Measurements from ENCODE around the gene BORCS6. TPM values are rescaled to one million over a fixed set of nuclear protein-coding genes. Genes with fewer than 3 reads are reported as not detected.

Gene BORCS6
- total and polyA plus RNA-seq, 2 of the 13 experiments (the other 11 are each of a cell fraction or from before 2014, with no cell fraction given), result 2.0 to 5.1 TPM

DNA sequence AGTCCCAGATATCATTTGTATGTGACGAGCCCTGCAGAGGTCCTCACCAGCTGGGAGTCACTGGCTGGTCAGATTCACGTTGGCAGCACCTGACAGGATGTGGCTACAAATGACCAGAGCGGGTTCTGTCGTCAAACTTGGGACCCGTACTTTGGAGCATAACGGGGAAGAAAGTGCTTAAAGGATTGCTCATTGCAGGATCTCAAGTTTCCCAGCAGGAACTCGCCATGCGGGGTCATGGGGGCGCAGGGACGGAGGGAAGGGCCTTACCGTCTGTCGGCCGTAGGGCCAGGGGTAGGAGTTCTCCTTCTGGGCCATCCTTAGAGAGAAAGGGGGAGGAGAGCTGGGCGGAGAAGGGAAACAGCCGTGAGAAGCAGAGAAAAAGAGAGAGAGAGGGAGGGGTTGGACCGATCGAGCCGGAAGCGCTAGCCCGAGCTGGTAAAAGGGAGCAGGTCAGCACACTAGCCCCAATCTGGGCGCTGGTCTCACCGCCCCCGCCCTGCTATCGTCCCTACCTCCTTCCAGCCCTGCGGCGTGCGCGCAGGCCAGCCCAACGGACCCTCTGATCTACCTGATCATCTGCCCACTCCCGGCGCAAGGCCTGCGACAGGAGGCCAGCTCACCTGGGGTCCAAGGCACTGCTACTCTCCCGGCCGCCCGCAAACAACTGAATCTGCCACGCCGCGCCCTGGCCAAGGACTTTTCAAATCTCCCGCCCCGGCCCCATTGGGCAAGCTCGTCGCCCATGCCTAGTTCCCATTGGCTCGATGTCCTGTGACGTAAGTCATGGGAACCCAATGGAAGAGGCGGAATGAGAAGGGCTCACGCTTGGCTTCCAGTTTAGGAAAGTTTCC is 20.2 kb upstream of the BORCS6 start, which contains the start of gene AURKB (continued):
- TF ChIP-seq, protein P1, sequence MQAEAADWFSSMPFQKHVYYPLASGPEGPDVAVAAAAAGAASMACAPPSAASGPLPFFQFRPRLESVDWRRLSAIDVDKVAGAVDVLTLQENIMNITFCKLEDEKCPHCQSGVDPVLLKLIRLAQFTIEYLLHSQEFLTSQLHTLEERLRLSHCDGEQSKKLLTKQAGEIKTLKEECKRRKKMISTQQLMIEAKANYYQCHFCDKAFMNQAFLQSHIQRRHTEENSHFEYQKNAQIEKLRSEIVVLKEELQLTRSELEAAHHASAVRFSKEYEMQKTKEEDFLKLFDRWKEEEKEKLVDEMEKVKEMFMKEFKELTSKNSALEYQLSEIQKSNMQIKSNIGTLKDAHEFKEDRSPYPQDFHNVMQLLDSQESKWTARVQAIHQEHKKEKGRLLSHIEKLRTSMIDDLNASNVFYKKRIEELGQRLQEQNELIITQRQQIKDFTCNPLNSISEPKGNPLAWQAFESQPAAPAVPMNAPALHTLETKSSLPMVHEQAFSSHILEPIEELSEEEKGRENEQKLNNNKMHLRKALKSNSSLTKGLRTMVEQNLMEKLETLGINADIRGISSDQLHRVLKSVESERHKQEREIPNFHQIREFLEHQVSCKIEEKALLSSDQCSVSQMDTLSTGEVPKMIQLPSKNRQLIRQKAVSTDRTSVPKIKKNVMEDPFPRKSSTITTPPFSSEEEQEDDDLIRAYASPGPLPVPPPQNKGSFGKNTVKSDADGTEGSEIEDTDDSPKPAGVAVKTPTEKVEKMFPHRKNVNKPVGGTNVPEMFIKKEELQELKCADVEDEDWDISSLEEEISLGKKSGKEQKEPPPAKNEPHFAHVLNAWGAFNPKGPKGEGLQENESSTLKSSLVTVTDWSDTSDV (CRISPR knock-in tag; IDR thresholded peaks at IDR 0.05), result no peak
- TF ChIP-seq EZH2 (conservative IDR thresholded peaks at IDR 0.05; ENCODE audit: low read depth, low read length), result no peak
- peak; percentile 23; the same call in 1 of the 2 replicates for TF ChIP-seq NCOA2 (CRISPR knock-in tag; IDR thresholded peaks at IDR 0.05)
- TF ChIP-seq ZNF234 (CRISPR knock-in tag; conservative IDR thresholded peaks at IDR 0.05), result peak; percentile 72; the same call in 1 of the 2 replicates
- peak; percentile 54; the same call in 1 of the 2 replicates for TF ChIP-seq REXO4 (CRISPR knock-in tag; IDR thresholded peaks at IDR 0.05; ENCODE audit: borderline replicate concordance)
- peak; percentile 56 for TF ChIP-seq KMT2B (CRISPR knock-in tag; IDR thresholded peaks at IDR 0.05)
- TF ChIP-seq, protein P2, sequence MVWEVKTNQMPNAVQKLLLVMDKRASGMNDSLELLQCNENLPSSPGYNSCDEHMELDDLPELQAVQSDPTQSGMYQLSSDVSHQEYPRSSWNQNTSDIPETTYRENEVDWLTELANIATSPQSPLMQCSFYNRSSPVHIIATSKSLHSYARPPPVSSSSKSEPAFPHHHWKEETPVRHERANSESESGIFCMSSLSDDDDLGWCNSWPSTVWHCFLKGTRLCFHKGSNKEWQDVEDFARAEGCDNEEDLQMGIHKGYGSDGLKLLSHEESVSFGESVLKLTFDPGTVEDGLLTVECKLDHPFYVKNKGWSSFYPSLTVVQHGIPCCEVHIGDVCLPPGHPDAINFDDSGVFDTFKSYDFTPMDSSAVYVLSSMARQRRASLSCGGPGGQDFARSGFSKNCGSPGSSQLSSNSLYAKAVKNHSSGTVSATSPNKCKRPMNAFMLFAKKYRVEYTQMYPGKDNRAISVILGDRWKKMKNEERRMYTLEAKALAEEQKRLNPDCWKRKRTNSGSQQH (CRISPR knock-in tag; IDR thresholded peaks at IDR 0.05; ENCODE audit: low read depth), result peak; percentile 97
- TF ChIP-seq, protein P3, sequence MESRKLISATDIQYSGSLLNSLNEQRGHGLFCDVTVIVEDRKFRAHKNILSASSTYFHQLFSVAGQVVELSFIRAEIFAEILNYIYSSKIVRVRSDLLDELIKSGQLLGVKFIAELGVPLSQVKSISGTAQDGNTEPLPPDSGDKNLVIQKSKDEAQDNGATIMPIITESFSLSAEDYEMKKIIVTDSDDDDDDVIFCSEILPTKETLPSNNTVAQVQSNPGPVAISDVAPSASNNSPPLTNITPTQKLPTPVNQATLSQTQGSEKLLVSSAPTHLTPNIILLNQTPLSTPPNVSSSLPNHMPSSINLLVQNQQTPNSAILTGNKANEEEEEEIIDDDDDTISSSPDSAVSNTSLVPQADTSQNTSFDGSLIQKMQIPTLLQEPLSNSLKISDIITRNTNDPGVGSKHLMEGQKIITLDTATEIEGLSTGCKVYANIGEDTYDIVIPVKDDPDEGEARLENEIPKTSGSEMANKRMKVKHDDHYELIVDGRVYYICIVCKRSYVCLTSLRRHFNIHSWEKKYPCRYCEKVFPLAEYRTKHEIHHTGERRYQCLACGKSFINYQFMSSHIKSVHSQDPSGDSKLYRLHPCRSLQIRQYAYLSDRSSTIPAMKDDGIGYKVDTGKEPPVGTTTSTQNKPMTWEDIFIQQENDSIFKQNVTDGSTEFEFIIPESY (CRISPR knock-in tag; IDR thresholded peaks at IDR 0.05), result no peak
- no peak for TF ChIP-seq ZNF670 (CRISPR knock-in tag; IDR thresholded peaks at IDR 0.05; ENCODE audit: borderline replicate concordance)
- 0 out of 2 replicates have a peak, but pooled peaks have one; percentile 28 for TF ChIP-seq ZNF292 (CRISPR knock-in tag; IDR thresholded peaks at IDR 0.05; ENCODE audit: borderline replicate concordance, low read depth)
- no peak for TF ChIP-seq NONO (IDR thresholded peaks at IDR 0.05)
- no peak; the same call in 1 of the 2 replicates for TF ChIP-seq NONO (CRISPR knock-in tag; conservative IDR thresholded peaks at IDR 0.05)
- no peak for TF ChIP-seq SSRP1 (CRISPR knock-in tag; IDR thresholded peaks at IDR 0.05)
- no peak for TF ChIP-seq MAFK (conservative IDR thresholded peaks at IDR 0.05 in 1 of 2, IDR thresholded peaks at IDR 0.05 in 1 of 2; ENCODE audit: low read length in 2 of 2)
- TF ChIP-seq TGIF2 (CRISPR knock-in tag; IDR thresholded peaks at IDR 0.05), result peak; percentile 96
- TF ChIP-seq JDP2 (CRISPR knock-in tag; IDR thresholded peaks at IDR 0.05; ENCODE audit: borderline replicate concordance), result no peak
- TF ChIP-seq, protein P4, sequence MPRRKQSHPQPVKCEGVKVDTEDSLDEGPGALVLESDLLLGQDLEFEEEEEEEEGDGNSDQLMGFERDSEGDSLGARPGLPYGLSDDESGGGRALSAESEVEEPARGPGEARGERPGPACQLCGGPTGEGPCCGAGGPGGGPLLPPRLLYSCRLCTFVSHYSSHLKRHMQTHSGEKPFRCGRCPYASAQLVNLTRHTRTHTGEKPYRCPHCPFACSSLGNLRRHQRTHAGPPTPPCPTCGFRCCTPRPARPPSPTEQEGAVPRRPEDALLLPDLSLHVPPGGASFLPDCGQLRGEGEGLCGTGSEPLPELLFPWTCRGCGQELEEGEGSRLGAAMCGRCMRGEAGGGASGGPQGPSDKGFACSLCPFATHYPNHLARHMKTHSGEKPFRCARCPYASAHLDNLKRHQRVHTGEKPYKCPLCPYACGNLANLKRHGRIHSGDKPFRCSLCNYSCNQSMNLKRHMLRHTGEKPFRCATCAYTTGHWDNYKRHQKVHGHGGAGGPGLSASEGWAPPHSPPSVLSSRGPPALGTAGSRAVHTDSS (CRISPR knock-in tag; conservative IDR thresholded peaks at IDR 0.05), result no peak
- TF ChIP-seq, protein P5, sequence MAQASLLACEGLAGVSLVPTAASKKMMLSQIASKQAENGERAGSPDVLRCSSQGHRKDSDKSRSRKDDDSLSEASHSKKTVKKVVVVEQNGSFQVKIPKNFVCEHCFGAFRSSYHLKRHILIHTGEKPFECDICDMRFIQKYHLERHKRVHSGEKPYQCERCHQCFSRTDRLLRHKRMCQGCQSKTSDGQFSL (CRISPR knock-in tag; IDR thresholded peaks at IDR 0.05), result no peak
- no peak for TF ChIP-seq PLRG1 (conservative IDR thresholded peaks at IDR 0.05)
- TF ChIP-seq ZNF766 (CRISPR knock-in tag; IDR thresholded peaks at IDR 0.05; ENCODE audit: borderline replicate concordance), result 0 out of 2 replicates have a peak, but pooled peaks have one; percentile 29
- TF ChIP-seq CHD4 (IDR thresholded peaks at IDR 0.05; ENCODE audit: borderline replicate concordance, low read length), result no peak

Data from HepG2 (cell line).